Activated CD8-positive, alpha-beta T cell treated with anti-CD3 and anti-CD28 coated beads for 36 hours (primary cell): ENCODE data around the gene LMAN1L. TPM values are rescaled to one million over a fixed set of nuclear protein-coding genes. Genes with fewer than 3 reads are reported as not detected.

Experiments
- ATAC-seq: fragments of 200-7000 bp; cut with Tn5 transposase; one replicate; pipeline ENCODE4 v1.10.0; 2021; ENCODE audit warnings: mild to moderate bottlenecking, moderate library complexity
- CTCF ChIA-PET: fragments of 350-600 bp; sonication (Branson Sonifier 250); formaldehyde crosslinking; loops from one replicate; lab custom pipeline; 2021; ENCODE audit warnings: antibody characterized with exemption; lab: Charles Lee
- POLR2A ChIA-PET: fragments of 350-600 bp; sonication (Branson Sonifier 250); formaldehyde crosslinking; loops from one replicate; lab custom pipeline; 2021; ENCODE audit warnings: antibody characterized with exemption; lab: Charles Lee
- DNase-seq: peaks from one replicate; pipeline ENCODE4 v3.0.0-alpha.2; 2020
- H3K27ac Mint-ChIP-seq: one replicate; pipeline ENCODE4 v1.8.0; 2021; ENCODE audit warnings: mild to moderate bottlenecking, mixed read lengths
- H3K27me3 Mint-ChIP-seq: one replicate; pipeline ENCODE4 v1.8.0; 2021; ENCODE audit warnings: mixed read lengths
- H3K36me3 Mint-ChIP-seq: one replicate; pipeline ENCODE4 v1.8.0; 2021; ENCODE audit warnings: low read depth, mixed read lengths
- H3K4me1 Mint-ChIP-seq: one replicate; pipeline ENCODE4 v1.8.0; 2021; ENCODE audit warnings: low read depth, mixed read lengths
- H3K4me3 Mint-ChIP-seq: one replicate; pipeline ENCODE4 v1.8.0; 2021; ENCODE audit warnings: mild to moderate bottlenecking, moderate library complexity, mixed read lengths
- H3K9me3 Mint-ChIP-seq: one replicate; pipeline ENCODE4 v1.8.0; 2021; ENCODE audit warnings: mixed read lengths
- CTCF ChIP-seq: fragments of 200-600 bp; IDR thresholded peaks from one replicate; pipeline ENCODE4 v1.8.0; 2022; ENCODE audit warnings: antibody characterized with exemption, mild to moderate bottlenecking
- intact Hi-C: fragments of 100-400 bp; cut with micrococcal nuclease; formaldehyde crosslinking; loops from one replicate; pipeline ENCODE4 v1.10.0; 2022
- total RNA-seq, 2 experiments: library from RNA; stranded (reverse); gene quantifications; one replicate each; pipeline ENCODE4 v1.2.3, GENCODE V29; 2021

The LMAN1L gene
- total RNA-seq, 2 experiments from 2014 or later = 0.11 TPM; not detected in 1

GRCh38 chr15:74795966-74796625 lies 16.5 kb upstream of the LMAN1L start:
- ATAC-seq (peak; percentile 25), DNase-seq (peak; percentile 78)
- Mint-ChIP-seq H3K27me3 (no peaks in the 10 kb centered on the region), H3K9me3 (no peaks in the 10 kb centered on the region), H3K36me3 (peaks cover 61% of the 10 kb centered on the region), H3K27ac (peak overlapping the region; percentile 89), H3K4me1 (peaks cover 82% of the 10 kb centered on the region), H3K4me3 (peak overlapping the region; percentile 45)
- intact Hi-C loops = no loop called here
- ChIA-PET POLR2A (interaction anchor here (0.6 to 16.0 kb wide), 4 partner anchors 18 to 179 kb away, joined by 3 to 410 read pairs (median 4); partner anchors contain the start of gene CSK), CTCF (interaction anchor here (1.1 to 25.9 kb wide), 4 partner anchors 19 to 164 kb away, joined by 3 to 1327 read pairs (median 3); partner anchors contain the start of gene CSK)
- no peak for TF ChIP-seq CTCF

GRCh38 chr15:74798388-74799254 lies 14.0 kb upstream of the LMAN1L start:
- no peak for TF ChIP-seq CTCF
- ChIA-PET CTCF (interaction anchor here (0.8 to 25.9 kb wide), 10 partner anchors 10 to 177 kb away, joined by 3 to 1327 read pairs (median 6); partner anchors contain the start of gene CSK), POLR2A (interaction anchor here (1.3 to 16.0 kb wide), 8 partner anchors 8 to 43 kb away, joined by 5 to 410 read pairs (median 13); partner anchors contain the start of gene CSK)
- Mint-ChIP-seq H3K27ac (peak overlapping the region; percentile 90), H3K36me3 (peaks cover 65% of the 10 kb centered on the region), H3K9me3 (no peaks in the 10 kb centered on the region), H3K4me1 (peaks cover 57% of the 10 kb centered on the region), H3K27me3 (no peaks in the 10 kb centered on the region), H3K4me3 (no peak overlapping the region)
- intact Hi-C loops = no loop called here
- DNase-seq = peak; percentile 33
- ATAC-seq = no peak

GRCh38 chr15:74799255-74799855 lies 13.3 kb upstream of the LMAN1L start:
- DNase-seq = peak; percentile 66
- ATAC-seq = peak; percentile 19
- no peak for TF ChIP-seq CTCF
- no peaks in the 10 kb centered on the region for H3K27me3 Mint-ChIP-seq
- intact Hi-C loops = no loop called here
- ChIA-PET POLR2A (interaction anchor here (1.1 to 3.7 kb wide), 9 partner anchors 9 to 254 kb away, joined by 3 to 31 read pairs (median 8); no protein-coding TSS in a partner anchor), CTCF (interaction anchor here (0.7 to 25.9 kb wide), 14 partner anchors 10 to 178 kb away, joined by 3 to 1327 read pairs (median 4); partner anchors contain the start of genes CPLX3 and CSK)
- H3K9me3 Mint-ChIP-seq = no peaks in the 10 kb centered on the region
- peak overlapping the region; percentile 90 for H3K27ac Mint-ChIP-seq
- H3K4me3 Mint-ChIP-seq = no peak overlapping the region
- peaks cover 71% of the 10 kb centered on the region for H3K36me3 Mint-ChIP-seq
- H3K4me1 Mint-ChIP-seq = peaks cover 53% of the 10 kb centered on the region

- ATAC-seq (peak; percentile 91), DNase-seq (peak; percentile 91)
- Mint-ChIP-seq H3K9me3 (no peaks in the 10 kb centered on the region), H3K27me3 (no peaks in the 10 kb centered on the region), H3K27ac (peak overlapping the region; percentile 90), H3K4me1 (peaks cover 46% of the 10 kb centered on the region), H3K36me3 (peaks cover 71% of the 10 kb centered on the region), H3K4me3 (no peak overlapping the region)
- intact Hi-C loops = loop anchor here (2.0 kb wide), 1 partner anchor 29 kb away; no protein-coding TSS in a partner anchor
- ChIA-PET CTCF (interaction anchor here (0.7 to 25.9 kb wide), 14 partner anchors 9 to 179 kb away, joined by 3 to 1327 read pairs (median 4); partner anchors contain the start of genes CPLX3 and CSK), POLR2A (interaction anchor here (0.7 to 3.7 kb wide), 10 partner anchors 9 to 254 kb away, joined by 3 to 31 read pairs (median 8); no protein-coding TSS in a partner anchor)
- peak; percentile 98 for TF ChIP-seq CTCF
These were observed 12.6 kb upstream of the LMAN1L start for GRCh38 chr15:74799856-74800558.
